Measurements from ENCODE around the gene MSI1.

DNA sequence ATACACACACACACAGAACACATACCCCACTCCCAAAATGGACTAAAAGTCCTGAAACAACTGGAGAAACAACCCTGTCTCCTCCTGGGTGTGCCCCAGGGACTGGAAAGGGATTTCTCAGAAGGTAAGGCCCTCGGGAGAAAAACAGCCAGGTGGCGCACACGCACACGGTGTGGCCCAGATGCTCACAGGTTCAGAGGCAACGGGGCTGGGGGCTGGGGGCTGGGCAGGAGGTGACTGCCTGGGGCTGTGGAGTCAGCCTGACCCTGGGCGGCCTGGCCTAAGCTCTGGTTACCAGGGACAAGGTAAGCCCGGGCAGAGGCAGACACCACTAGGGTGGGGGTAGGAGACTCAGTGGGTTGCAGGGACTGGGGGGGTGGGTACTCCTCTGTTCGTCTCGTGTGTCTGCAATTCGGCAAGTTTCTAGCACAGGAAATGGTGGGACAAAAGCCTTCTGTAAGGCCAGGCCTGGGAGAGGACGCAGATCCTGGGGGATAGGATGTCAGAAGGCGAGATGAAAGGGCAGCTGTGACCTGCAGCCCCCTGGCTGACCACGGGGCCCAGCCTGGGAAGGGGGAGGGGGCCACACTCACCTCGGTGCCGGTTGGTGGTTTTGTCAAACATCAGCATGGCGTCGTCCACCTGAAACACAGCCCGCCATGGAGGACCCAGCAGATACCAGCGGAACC, 10.4 kb downstream of the MSI1 start:
- peak; percentile 56 to 89 for TF ChIP-seq CTCF (conservative IDR thresholded peaks at IDR 0.05; ENCODE audit: low read depth in 2 of 2)
- TF ChIP-seq, protein P1, sequence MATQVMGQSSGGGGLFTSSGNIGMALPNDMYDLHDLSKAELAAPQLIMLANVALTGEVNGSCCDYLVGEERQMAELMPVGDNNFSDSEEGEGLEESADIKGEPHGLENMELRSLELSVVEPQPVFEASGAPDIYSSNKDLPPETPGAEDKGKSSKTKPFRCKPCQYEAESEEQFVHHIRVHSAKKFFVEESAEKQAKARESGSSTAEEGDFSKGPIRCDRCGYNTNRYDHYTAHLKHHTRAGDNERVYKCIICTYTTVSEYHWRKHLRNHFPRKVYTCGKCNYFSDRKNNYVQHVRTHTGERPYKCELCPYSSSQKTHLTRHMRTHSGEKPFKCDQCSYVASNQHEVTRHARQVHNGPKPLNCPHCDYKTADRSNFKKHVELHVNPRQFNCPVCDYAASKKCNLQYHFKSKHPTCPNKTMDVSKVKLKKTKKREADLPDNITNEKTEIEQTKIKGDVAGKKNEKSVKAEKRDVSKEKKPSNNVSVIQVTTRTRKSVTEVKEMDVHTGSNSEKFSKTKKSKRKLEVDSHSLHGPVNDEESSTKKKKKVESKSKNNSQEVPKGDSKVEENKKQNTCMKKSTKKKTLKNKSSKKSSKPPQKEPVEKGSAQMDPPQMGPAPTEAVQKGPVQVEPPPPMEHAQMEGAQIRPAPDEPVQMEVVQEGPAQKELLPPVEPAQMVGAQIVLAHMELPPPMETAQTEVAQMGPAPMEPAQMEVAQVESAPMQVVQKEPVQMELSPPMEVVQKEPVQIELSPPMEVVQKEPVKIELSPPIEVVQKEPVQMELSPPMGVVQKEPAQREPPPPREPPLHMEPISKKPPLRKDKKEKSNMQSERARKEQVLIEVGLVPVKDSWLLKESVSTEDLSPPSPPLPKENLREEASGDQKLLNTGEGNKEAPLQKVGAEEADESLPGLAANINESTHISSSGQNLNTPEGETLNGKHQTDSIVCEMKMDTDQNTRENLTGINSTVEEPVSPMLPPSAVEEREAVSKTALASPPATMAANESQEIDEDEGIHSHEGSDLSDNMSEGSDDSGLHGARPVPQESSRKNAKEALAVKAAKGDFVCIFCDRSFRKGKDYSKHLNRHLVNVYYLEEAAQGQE (IDR thresholded peaks at IDR 0.05; ENCODE audit: unreplicated experiment), result no peak
